ENCODE results near the gene ADGRE2. TPM values are rescaled to one million over a fixed set of nuclear protein-coding genes. Genes with fewer than 3 reads are reported as not detected.

ADGRE2 gene
- total RNA-seq, 4 donors from 2014 or later: 4.5 to 10.7 (median 7.1) TPM

DNA sequence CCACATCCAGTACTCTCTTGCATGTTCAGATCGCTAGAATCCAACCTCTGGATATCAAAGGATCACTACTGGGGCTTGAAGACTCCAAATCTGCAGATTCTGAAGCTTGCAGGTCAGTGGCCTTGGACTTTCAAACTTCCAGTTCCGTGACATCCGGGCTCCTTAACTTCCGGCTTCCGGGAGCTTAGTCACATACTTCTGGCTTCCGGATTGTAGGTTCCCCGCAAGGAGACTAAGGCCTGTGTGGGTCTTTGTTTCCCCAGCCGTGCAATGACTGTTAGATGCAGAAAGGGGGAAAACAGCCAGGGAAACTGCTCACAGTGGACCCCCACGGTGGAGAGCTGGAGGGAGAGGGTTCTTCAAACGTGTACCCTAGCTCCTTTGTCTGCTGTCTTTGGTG is 47.2 kb downstream of the ADGRE2 start:
- H3K4me3 ChIP-seq (ENCODE audit: low read depth, poor library complexity, severe bottlenecking): no peak overlapping the region
- DNase-seq (ENCODE audit: low spot score in 2 of 2): peak in 1 of 2 donors; percentile 54
- TF ChIP-seq POLR2A (IDR thresholded peaks at IDR 0.05): no peak
- TF ChIP-seq, protein P1, sequence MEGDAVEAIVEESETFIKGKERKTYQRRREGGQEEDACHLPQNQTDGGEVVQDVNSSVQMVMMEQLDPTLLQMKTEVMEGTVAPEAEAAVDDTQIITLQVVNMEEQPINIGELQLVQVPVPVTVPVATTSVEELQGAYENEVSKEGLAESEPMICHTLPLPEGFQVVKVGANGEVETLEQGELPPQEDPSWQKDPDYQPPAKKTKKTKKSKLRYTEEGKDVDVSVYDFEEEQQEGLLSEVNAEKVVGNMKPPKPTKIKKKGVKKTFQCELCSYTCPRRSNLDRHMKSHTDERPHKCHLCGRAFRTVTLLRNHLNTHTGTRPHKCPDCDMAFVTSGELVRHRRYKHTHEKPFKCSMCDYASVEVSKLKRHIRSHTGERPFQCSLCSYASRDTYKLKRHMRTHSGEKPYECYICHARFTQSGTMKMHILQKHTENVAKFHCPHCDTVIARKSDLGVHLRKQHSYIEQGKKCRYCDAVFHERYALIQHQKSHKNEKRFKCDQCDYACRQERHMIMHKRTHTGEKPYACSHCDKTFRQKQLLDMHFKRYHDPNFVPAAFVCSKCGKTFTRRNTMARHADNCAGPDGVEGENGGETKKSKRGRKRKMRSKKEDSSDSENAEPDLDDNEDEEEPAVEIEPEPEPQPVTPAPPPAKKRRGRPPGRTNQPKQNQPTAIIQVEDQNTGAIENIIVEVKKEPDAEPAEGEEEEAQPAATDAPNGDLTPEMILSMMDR (IDR thresholded peaks at IDR 0.05): no peak
- intact Hi-C loops (cut with DNase I; ENCODE audit: low total_unique reads): no loop called here
- WGBS, 2 donors: 73 to 74% methylated on average over 10 of the region's 10 CpGs

DNA sequence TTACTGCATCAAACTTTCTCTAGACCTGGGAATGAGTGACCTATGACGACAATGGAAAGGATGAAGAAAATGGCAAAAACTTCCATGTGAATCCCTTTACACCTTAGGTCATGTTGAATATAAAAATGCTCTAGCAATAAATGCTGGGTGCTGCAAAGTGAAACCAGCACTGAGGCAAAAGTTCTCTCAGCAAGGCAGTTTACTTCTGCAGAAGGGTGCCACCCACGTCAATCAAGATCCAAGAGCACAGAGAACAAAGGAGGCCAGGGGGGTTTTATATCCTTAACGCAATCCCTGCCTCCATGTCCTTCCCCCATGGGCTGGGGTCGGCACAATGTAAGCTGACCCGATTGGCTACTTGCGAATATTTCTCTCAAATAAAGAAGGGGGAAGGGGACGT is 49.8 kb downstream of the ADGRE2 start:
- H3K4me3 ChIP-seq (ENCODE audit: low read depth, poor library complexity, severe bottlenecking): no peak overlapping the region
- WGBS, 2 donors: 63 to 92% methylated on average over 7 of the region's 7 CpGs
- peak in 1 of 2 donors; percentile 53 for DNase-seq (ENCODE audit: low spot score in 2 of 2)
- TF ChIP-seq POLR2A (IDR thresholded peaks at IDR 0.05): no peak
- TF ChIP-seq, protein P1 (IDR thresholded peaks at IDR 0.05): no peak
- intact Hi-C loops (cut with DNase I; ENCODE audit: low total_unique reads): no loop called here

DNA sequence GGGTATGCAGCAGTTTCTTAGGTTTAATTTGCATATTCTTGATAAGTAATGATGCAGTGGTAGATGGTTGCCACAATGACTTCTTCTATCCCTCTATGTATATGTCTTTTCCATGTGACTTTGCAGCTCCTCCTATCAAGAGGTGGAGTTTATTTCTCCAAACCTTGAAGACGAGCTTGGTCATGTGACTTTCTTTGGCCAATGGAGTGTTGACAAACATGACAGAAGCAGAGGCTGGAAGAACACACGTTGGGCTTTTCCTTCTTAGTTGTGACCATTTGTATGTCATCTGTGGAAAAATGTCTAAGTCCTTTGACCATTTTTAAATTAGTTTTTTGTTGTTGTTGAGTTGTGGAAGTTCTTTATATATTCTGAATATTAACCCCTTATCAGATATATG is 56.2 kb downstream of the ADGRE2 start:
- intact Hi-C loops (cut with DNase I; ENCODE audit: low total_unique reads): no loop called here
- DNase-seq (ENCODE audit: low spot score in 2 of 2): no peak
- H3K4me3 ChIP-seq (ENCODE audit: low read depth, poor library complexity, severe bottlenecking): no peak overlapping the region
- WGBS, 2 donors: 80 to 90% methylated on average over 2 of the region's 2 CpGs
- TF ChIP-seq, protein P1 (IDR thresholded peaks at IDR 0.05): no peak
- TF ChIP-seq POLR2A (IDR thresholded peaks at IDR 0.05): no peak

DNA sequence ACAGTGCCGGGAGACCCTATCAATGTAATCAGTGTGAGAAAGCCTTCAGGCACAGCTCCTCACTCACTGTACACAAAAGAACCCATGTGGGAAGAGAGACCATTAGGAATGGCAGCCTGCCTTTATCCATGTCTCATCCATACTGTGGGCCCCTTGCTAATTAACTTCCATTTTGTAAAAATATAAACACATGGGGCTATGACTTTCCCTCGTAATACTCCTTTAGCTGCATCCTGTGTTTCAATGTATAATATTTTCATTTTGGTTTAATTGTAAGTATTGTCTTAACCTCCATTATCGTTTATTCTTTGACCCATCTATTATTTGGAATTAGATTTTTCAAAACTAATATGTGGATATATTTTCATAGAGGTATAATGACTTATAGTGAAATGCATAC is 59.2 kb downstream of the ADGRE2 start:
- TF ChIP-seq POLR2A (IDR thresholded peaks at IDR 0.05): no peak
- TF ChIP-seq, protein P1 (IDR thresholded peaks at IDR 0.05): no peak
- DNase-seq (ENCODE audit: low spot score in 2 of 2): no peak
- intact Hi-C loops (cut with DNase I; ENCODE audit: low total_unique reads): no loop called here
- WGBS, 2 donors: 97% methylated on average over 3 of the region's 3 CpGs
- H3K4me3 ChIP-seq (ENCODE audit: low read depth, poor library complexity, severe bottlenecking): no peak overlapping the region

DNA sequence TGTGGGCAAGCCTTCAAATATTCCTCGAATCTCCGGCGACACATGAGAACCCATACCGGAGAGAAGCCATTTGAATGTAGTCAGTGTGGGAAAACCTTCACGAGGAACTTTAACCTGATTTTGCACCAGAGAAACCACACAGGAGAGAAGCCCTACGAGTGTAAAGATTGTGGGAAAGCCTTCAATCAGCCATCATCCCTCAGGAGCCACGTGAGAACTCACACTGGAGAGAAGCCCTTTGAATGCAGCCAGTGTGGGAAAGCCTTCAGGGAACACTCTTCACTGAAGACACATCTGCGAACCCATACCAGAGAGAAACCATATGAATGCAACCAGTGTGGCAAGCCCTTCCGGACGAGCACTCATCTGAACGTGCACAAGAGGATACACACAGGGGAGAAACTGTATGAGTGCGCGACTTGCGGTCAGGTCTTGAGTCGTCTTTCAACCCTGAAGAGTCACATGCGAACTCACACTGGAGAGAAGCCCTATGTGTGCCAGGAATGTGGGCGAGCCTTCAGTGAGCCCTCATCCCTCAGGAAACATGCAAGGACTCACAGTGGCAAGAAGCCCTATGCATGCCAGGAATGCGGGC is 59.7 kb downstream of the ADGRE2 start:
- 93% methylated on average over 18 of the region's 18 CpGs for WGBS, 2 donors
- DNase-seq (ENCODE audit: low spot score in 2 of 2): peak in 1 of 2 donors; percentile 14
- no peak overlapping the region for H3K4me3 ChIP-seq (ENCODE audit: low read depth, poor library complexity, severe bottlenecking)
- intact Hi-C loops (cut with DNase I; ENCODE audit: low total_unique reads): no loop called here
- no peak for TF ChIP-seq POLR2A (IDR thresholded peaks at IDR 0.05)
- TF ChIP-seq, protein P1 (IDR thresholded peaks at IDR 0.05): no peak

DNA sequence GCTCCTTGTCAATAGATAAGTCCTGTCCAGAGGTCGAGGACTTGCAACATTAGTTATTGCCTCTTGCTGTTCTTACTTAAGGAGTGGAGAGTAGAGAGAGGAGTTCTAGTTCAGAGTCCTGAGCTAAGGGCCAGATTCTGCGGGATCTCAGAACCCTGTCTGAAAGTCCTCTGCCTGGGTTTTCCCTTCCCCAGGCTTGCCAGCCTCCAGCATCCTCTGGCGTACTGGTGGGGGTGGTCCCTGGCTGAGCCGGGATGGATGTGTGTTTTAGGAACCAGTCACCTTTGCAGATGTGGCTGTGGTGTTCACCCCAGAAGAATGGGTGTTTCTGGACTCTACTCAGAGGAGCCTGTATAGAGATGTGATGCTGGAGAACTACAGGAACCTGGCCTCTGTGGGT is 62.5 kb downstream of the ADGRE2 start:
- peak in 1 of 2 donors; percentile 61 for DNase-seq (ENCODE audit: low spot score in 2 of 2)
- WGBS, 2 donors: 89 to 98% methylated on average over 4 of the region's 4 CpGs
- intact Hi-C loops (cut with DNase I; ENCODE audit: low total_unique reads): no loop called here
- H3K4me3 ChIP-seq (ENCODE audit: low read depth, poor library complexity, severe bottlenecking): no peak overlapping the region
- TF ChIP-seq POLR2A (IDR thresholded peaks at IDR 0.05): no peak
- TF ChIP-seq, protein P1 (IDR thresholded peaks at IDR 0.05): no peak

Data from lower leg skin (tissue), 4 donors.